ENCODE measurements around the gene PIBF1. TPM values are rescaled to one million over a fixed set of nuclear protein-coding genes. Genes with fewer than 3 reads are reported as not detected.

The PIBF1 gene, protein sequence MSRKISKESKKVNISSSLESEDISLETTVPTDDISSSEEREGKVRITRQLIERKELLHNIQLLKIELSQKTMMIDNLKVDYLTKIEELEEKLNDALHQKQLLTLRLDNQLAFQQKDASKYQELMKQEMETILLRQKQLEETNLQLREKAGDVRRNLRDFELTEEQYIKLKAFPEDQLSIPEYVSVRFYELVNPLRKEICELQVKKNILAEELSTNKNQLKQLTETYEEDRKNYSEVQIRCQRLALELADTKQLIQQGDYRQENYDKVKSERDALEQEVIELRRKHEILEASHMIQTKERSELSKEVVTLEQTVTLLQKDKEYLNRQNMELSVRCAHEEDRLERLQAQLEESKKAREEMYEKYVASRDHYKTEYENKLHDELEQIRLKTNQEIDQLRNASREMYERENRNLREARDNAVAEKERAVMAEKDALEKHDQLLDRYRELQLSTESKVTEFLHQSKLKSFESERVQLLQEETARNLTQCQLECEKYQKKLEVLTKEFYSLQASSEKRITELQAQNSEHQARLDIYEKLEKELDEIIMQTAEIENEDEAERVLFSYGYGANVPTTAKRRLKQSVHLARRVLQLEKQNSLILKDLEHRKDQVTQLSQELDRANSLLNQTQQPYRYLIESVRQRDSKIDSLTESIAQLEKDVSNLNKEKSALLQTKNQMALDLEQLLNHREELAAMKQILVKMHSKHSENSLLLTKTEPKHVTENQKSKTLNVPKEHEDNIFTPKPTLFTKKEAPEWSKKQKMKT
- total RNA-seq (2021) (12.5 to 16.0 TPM (median 12.9 TPM) in 3 replicates), Bru-seq, nascent RNA (percentile 73 among the genes with signal in this experiment)
- long read RNA-seq, experiment 1, transcript PIBF1-201 (18 exons, 3,154 nt): major isoform, 33 of 51 reads
- long read RNA-seq, experiment 1, partial matches to known transcripts: 4 of 51 reads
- long read RNA-seq, experiment 1, other reads (novel, unspliced or antisense): 13 of 51 reads
- long read RNA-seq, experiment 2, transcript PIBF1-201 (18 exons, 3,154 nt): major isoform, 5 of 18 reads
- long read RNA-seq, experiment 2, partial matches to known transcripts: 3 of 18 reads
- long read RNA-seq, experiment 2, other reads (novel, unspliced or antisense): 10 of 18 reads
- long read RNA-seq, experiment 3, transcript PIBF1-201 (18 exons, 3,154 nt): major isoform, 12 of 18 reads
- long read RNA-seq, experiment 3, partial matches to known transcripts: 1 of 18 reads
- long read RNA-seq, experiment 3, other reads (novel, unspliced or antisense): 5 of 18 reads

DNA sequence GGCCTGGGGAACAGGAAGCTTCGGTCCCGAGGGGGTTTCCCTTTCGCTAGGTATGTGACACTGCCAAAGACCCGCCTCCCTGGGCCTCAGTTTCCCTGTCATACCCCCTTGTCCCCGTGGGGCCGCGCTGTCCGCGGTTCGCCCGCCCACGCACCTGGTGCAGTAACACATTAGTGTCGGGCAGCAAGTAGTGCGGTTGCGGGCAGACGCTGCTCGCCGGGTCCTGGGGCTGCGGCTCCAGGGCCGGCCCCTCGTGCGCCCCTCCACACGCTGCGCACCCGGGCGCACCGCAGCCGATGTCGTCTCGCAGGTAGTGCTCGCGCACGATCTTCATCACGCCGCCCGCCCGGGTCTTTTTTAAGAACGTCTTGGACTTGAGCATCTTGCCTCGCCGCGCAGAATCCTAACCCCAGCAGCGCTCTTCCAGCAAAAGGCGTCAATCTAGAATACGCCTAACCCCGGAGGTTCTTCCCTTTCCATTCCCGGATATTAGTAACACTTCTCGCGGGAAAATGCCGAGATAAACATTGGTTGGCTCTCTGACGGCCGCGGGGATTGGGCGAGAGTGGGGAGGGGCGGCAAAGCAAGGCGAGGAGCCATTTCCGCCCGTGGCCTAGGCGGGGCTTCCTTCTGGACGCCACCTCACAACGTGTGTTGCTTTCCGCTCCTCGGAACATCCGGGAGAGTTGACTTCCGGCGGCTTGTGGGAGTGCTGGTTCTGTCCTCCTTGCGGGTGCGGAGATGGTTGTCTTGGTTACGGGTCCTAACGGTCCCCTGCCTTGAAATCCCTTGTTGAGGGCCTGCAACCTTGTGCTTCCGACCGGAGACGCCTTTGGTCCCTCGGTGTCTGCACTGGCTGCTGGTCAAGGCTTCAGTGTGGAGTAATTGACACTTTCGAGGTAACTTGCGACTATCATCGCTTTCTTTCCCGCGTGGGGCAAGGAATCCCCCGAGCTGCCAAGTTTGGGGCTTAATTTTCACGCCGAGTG, at the start of gene PIBF1, which contains the start of gene DIS3:
TSS of gene PIBF1 (plus strand) at position 683 of the 989 bp plus-strand sequence. CDS start 1,337 bp downstream, outside the sequence.
TSS of gene DIS3 (minus strand) at position 450 of the 989 bp plus-strand sequence. CDS start at position 382, 68 bp downstream.
- Mint-ChIP-seq H3K9me3 (no peaks in the 10 kb centered on the region), H3K27ac (peak within 1 kb of the TSS; percentile 97), H3K4me3 (peak within 1 kb of the TSS; percentile 95), H3K27me3 (ENCODE audit: low read depth) (no peaks in the 10 kb centered on the region), H3K36me3 (peaks cover 32% of the 10 kb centered on the region), H3K4me1 (peaks cover 19% of the 10 kb centered on the region)
- ChIA-PET CTCF (no interaction called here), POLR2A (interaction anchor here (0.5 to 1.2 kb wide), 2 partner anchors 13 to 88 kb away, joined by 4 to 5 read pairs; no protein-coding TSS in a partner anchor)
- DNase-seq (ENCODE audit: low spot score) (peak; percentile 96), ATAC-seq (peak; percentile 99)
- TF ChIP-seq, protein P1, sequence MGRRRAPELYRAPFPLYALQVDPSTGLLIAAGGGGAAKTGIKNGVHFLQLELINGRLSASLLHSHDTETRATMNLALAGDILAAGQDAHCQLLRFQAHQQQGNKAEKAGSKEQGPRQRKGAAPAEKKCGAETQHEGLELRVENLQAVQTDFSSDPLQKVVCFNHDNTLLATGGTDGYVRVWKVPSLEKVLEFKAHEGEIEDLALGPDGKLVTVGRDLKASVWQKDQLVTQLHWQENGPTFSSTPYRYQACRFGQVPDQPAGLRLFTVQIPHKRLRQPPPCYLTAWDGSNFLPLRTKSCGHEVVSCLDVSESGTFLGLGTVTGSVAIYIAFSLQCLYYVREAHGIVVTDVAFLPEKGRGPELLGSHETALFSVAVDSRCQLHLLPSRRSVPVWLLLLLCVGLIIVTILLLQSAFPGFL (CRISPR knock-in tag; IDR thresholded peaks at IDR 0.05; ENCODE audit: borderline replicate concordance): 0 out of 2 replicates have a peak, but pooled peaks have one; percentile 45
- TF ChIP-seq NFE2L1 (CRISPR knock-in tag; IDR thresholded peaks at IDR 0.05) (no peak), ZMAT4 (CRISPR knock-in tag; IDR thresholded peaks at IDR 0.05) (no peak), ARID4B (CRISPR knock-in tag; IDR thresholded peaks at IDR 0.05; ENCODE audit: borderline replicate concordance) (peak; percentile 57; the same call in 1 of the 2 replicates), ETV6 (CRISPR knock-in tag; IDR thresholded peaks at IDR 0.05) (peak; percentile 36; the same call in 1 of the 2 replicates), FOXP1 (CRISPR knock-in tag; IDR thresholded peaks at IDR 0.05; ENCODE audit: borderline replicate concordance) (no peak), ESRRA (CRISPR knock-in tag; IDR thresholded peaks at IDR 0.05; ENCODE audit: borderline replicate concordance) (peak; percentile 47; the same call in 1 of the 2 replicates), PRRX2 (CRISPR knock-in tag; IDR thresholded peaks at IDR 0.05) (no peak), KAT7 (CRISPR knock-in tag; IDR thresholded peaks at IDR 0.05; ENCODE audit: borderline replicate concordance) (peak; percentile 63; the same call in 1 of the 2 replicates), GABPB1 (CRISPR knock-in tag; IDR thresholded peaks at IDR 0.05) (peak; percentile 52; the same call in 1 of the 2 replicates), JAZF1 (CRISPR knock-in tag; IDR thresholded peaks at IDR 0.05) (no peak), NFYB (CRISPR knock-in tag; conservative IDR thresholded peaks at IDR 0.05; ENCODE audit: low read depth) (peak; percentile 52; the same call in 1 of the 2 replicates)
- TF ChIP-seq, protein P2, sequence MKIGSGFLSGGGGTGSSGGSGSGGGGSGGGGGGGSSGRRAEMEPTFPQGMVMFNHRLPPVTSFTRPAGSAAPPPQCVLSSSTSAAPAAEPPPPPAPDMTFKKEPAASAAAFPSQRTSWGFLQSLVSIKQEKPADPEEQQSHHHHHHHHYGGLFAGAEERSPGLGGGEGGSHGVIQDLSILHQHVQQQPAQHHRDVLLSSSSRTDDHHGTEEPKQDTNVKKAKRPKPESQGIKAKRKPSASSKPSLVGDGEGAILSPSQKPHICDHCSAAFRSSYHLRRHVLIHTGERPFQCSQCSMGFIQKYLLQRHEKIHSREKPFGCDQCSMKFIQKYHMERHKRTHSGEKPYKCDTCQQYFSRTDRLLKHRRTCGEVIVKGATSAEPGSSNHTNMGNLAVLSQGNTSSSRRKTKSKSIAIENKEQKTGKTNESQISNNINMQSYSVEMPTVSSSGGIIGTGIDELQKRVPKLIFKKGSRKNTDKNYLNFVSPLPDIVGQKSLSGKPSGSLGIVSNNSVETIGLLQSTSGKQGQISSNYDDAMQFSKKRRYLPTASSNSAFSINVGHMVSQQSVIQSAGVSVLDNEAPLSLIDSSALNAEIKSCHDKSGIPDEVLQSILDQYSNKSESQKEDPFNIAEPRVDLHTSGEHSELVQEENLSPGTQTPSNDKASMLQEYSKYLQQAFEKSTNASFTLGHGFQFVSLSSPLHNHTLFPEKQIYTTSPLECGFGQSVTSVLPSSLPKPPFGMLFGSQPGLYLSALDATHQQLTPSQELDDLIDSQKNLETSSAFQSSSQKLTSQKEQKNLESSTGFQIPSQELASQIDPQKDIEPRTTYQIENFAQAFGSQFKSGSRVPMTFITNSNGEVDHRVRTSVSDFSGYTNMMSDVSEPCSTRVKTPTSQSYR (CRISPR knock-in tag; IDR thresholded peaks at IDR 0.05): no peak
- TF ChIP-seq, protein P3, sequence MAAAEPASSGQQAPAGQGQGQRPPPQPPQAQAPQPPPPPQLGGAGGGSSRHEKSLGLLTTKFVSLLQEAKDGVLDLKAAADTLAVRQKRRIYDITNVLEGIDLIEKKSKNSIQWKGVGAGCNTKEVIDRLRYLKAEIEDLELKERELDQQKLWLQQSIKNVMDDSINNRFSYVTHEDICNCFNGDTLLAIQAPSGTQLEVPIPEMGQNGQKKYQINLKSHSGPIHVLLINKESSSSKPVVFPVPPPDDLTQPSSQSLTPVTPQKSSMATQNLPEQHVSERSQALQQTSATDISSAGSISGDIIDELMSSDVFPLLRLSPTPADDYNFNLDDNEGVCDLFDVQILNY (CRISPR knock-in tag; IDR thresholded peaks at IDR 0.05): no peak
- TF ChIP-seq, protein P4, sequence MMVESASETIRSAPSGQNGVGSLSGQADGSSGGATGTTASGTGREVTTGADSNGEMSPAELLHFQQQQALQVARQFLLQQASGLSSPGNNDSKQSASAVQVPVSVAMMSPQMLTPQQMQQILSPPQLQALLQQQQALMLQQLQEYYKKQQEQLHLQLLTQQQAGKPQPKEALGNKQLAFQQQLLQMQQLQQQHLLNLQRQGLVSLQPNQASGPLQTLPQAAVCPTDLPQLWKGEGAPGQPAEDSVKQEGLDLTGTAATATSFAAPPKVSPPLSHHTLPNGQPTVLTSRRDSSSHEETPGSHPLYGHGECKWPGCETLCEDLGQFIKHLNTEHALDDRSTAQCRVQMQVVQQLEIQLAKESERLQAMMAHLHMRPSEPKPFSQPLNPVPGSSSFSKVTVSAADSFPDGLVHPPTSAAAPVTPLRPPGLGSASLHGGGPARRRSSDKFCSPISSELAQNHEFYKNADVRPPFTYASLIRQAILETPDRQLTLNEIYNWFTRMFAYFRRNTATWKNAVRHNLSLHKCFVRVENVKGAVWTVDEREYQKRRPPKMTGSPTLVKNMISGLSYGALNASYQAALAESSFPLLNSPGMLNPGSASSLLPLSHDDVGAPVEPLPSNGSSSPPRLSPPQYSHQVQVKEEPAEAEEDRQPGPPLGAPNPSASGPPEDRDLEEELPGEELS (CRISPR knock-in tag; IDR thresholded peaks at IDR 0.05): peak; percentile 80; the same call in 1 of the 2 replicates
- TF ChIP-seq, protein P5, sequence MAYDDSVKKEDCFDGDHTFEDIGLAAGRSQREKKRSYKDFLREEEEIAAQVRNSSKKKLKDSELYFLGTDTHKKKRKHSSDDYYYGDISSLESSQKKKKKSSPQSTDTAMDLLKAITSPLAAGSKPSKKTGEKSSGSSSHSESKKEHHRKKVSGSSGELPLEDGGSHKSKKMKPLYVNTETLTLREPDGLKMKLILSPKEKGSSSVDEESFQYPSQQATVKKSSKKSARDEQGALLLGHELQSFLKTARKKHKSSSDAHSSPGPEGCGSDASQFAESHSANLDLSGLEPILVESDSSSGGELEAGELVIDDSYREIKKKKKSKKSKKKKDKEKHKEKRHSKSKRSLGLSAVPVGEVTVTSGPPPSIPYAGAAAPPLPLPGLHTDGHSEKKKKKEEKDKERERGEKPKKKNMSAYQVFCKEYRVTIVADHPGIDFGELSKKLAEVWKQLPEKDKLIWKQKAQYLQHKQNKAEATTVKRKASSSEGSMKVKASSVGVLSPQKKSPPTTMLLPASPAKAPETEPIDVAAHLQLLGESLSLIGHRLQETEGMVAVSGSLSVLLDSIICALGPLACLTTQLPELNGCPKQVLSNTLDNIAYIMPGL (CRISPR knock-in tag; IDR thresholded peaks at IDR 0.05): peak; percentile 57; the same call in 1 of the 2 replicates

All from WTC11 (cell line).